ENCODE data around the gene NCOA3.

Gene NCOA3

GRCh38 chr20:47669927-47670890 lies 168.5 kb downstream of the NCOA3 start:
- Histone ChIP-seq H3K4ac (ENCODE audit: low read depth in 1 of 2, low read length in 2 of 2) (no peak overlapping the region), H3K79me1 (replicated peaks; ENCODE audit: low read length, poor library complexity, severe bottlenecking) (no peaks in the 10 kb centered on the region), H2BK5ac (ENCODE audit: low read depth, low read length, poor library complexity, severe bottlenecking) (no peak overlapping the region), H2BK120ac (ENCODE audit: low read depth, low read length) (no peak overlapping the region), H2BK12ac (ENCODE audit: low read length in 2 of 2) (no peak overlapping the region), H3K14ac (ENCODE audit: low read length in 2 of 2) (no peak overlapping the region), H4K91ac (ENCODE audit: low read length) (no peak overlapping the region), H2BK15ac (ENCODE audit: low read depth, poor library complexity, severe bottlenecking) (no peak overlapping the region), H3K4me2 (ENCODE audit: low read length, poor library complexity, severe bottlenecking) (no peak overlapping the region), H3K23ac (ENCODE audit: low read length in 2 of 2) (no peak overlapping the region), H3K27me3 (ENCODE audit: control insufficient read depth in 1 of 2, insufficient read depth in 1 of 2, low read length in 2 of 2) (no peaks in the 10 kb centered on the region), H3K27ac (ENCODE audit: low read length, poor library complexity, severe bottlenecking) (no peak overlapping the region), H4K8ac (ENCODE audit: low read length) (no peak overlapping the region), H2AFZ (ENCODE audit: low read depth, low read length) (no peak overlapping the region), H3K9ac (ENCODE audit: low read length) (no peak overlapping the region), H3K4me1 (ENCODE audit: control insufficient read depth, insufficient read depth, low read depth, low read length) (peaks cover 3% of the 10 kb centered on the region), H3K36me3 (ENCODE audit: control insufficient read depth in 1 of 2, insufficient read depth in 2 of 2, low read depth in 1 of 2, low read length in 2 of 2) (peaks cover 6 to 53% of the 10 kb centered on the region in 2 experiments), H3K18ac (ENCODE audit: low read depth in 1 of 2, low read length in 2 of 2) (no peak overlapping the region), H3K9me3 (ENCODE audit: control insufficient read depth, low read length) (no peaks in the 10 kb centered on the region), H2AK5ac (ENCODE audit: low read length, severe bottlenecking) (no peak overlapping the region), H3K4me3 (ENCODE audit: insufficient read depth in 1 of 2, low read depth in 1 of 2, low read length in 2 of 2) (no peak overlapping the region)
- 93% methylated on average over 14 of the region's 22 CpGs for WGBS
- no peak for DNase-seq

GRCh38 chr20:47670913-47671312 lies 169.2 kb downstream of the NCOA3 start:
- Histone ChIP-seq H2BK5ac (ENCODE audit: low read depth, low read length, poor library complexity, severe bottlenecking) (no peak overlapping the region), H2BK120ac (ENCODE audit: low read depth, low read length) (no peak overlapping the region), H3K36me3 (ENCODE audit: control insufficient read depth in 1 of 2, insufficient read depth in 2 of 2, low read depth in 1 of 2, low read length in 2 of 2) (peaks cover 2 to 46% of the 10 kb centered on the region in 2 experiments), H3K18ac (ENCODE audit: low read depth in 1 of 2, low read length in 2 of 2) (no peak overlapping the region), H2BK15ac (ENCODE audit: low read depth, poor library complexity, severe bottlenecking) (no peak overlapping the region), H3K79me1 (replicated peaks; ENCODE audit: low read length, poor library complexity, severe bottlenecking) (no peaks in the 10 kb centered on the region), H2AFZ (ENCODE audit: low read depth, low read length) (no peak overlapping the region), H3K4me1 (ENCODE audit: control insufficient read depth, insufficient read depth, low read depth, low read length) (no peaks in the 10 kb centered on the region), H3K4me3 (ENCODE audit: insufficient read depth in 1 of 2, low read depth in 1 of 2, low read length in 2 of 2) (no peak overlapping the region), H3K4me2 (ENCODE audit: low read length, poor library complexity, severe bottlenecking) (no peak overlapping the region), H3K27me3 (ENCODE audit: control insufficient read depth in 1 of 2, insufficient read depth in 1 of 2, low read length in 2 of 2) (no peaks in the 10 kb centered on the region), H2AK5ac (ENCODE audit: low read length, severe bottlenecking) (no peak overlapping the region), H3K27ac (ENCODE audit: low read length, poor library complexity, severe bottlenecking) (no peak overlapping the region), H2BK12ac (ENCODE audit: low read length in 2 of 2) (no peak overlapping the region), H3K4ac (ENCODE audit: low read depth in 1 of 2, low read length in 2 of 2) (no peak overlapping the region), H3K9me3 (ENCODE audit: control insufficient read depth, low read length) (no peaks in the 10 kb centered on the region), H3K9ac (ENCODE audit: low read length) (no peak overlapping the region), H3K14ac (ENCODE audit: low read length in 2 of 2) (no peak overlapping the region), H4K8ac (ENCODE audit: low read length) (no peak overlapping the region), H3K23ac (ENCODE audit: low read length in 2 of 2) (no peak overlapping the region), H4K91ac (ENCODE audit: low read length) (no peak overlapping the region)
- WGBS, result 96% methylated on average over 8 of the region's 10 CpGs
- DNase-seq, result no peak

- DNase-seq, result no peak
- H3K4me1 ChIP-seq (ENCODE audit: control insufficient read depth, insufficient read depth, low read depth, low read length), result peaks cover 2% of the 10 kb centered on the region
- no peak overlapping the region for H3K27ac ChIP-seq (ENCODE audit: low read length, poor library complexity, severe bottlenecking)
- no peak overlapping the region for H3K4ac ChIP-seq (ENCODE audit: low read depth in 1 of 2, low read length in 2 of 2)
- no peaks in the 10 kb centered on the region for H3K9me3 ChIP-seq (ENCODE audit: control insufficient read depth, low read length)
- no peak overlapping the region for H2AFZ ChIP-seq (ENCODE audit: low read depth, low read length)
- H2AK5ac ChIP-seq (ENCODE audit: low read length, severe bottlenecking), result no peak overlapping the region
- H3K4me3 ChIP-seq (ENCODE audit: insufficient read depth in 1 of 2, low read depth in 1 of 2, low read length in 2 of 2), result no peak overlapping the region
- H3K18ac ChIP-seq (ENCODE audit: low read depth in 1 of 2, low read length in 2 of 2), result no peak overlapping the region
- H3K36me3 ChIP-seq (ENCODE audit: control insufficient read depth in 1 of 2, insufficient read depth in 2 of 2, low read depth in 1 of 2, low read length in 2 of 2), result peaks cover 0 to 46% of the 10 kb centered on the region in 2 experiments
- H2BK12ac ChIP-seq (ENCODE audit: low read length in 2 of 2), result no peak overlapping the region
- no peak overlapping the region for H4K91ac ChIP-seq (ENCODE audit: low read length)
- no peak overlapping the region for H4K8ac ChIP-seq (ENCODE audit: low read length)
- H3K9ac ChIP-seq (ENCODE audit: low read length), result no peak overlapping the region
- H3K79me1 ChIP-seq (replicated peaks; ENCODE audit: low read length, poor library complexity, severe bottlenecking), result no peaks in the 10 kb centered on the region
- H2BK120ac ChIP-seq (ENCODE audit: low read depth, low read length), result no peak overlapping the region
- H2BK5ac ChIP-seq (ENCODE audit: low read depth, low read length, poor library complexity, severe bottlenecking), result no peak overlapping the region
- H3K4me2 ChIP-seq (ENCODE audit: low read length, poor library complexity, severe bottlenecking), result no peak overlapping the region
- no peaks in the 10 kb centered on the region for H3K27me3 ChIP-seq (ENCODE audit: control insufficient read depth in 1 of 2, insufficient read depth in 1 of 2, low read length in 2 of 2)
- H3K23ac ChIP-seq (ENCODE audit: low read length in 2 of 2), result no peak overlapping the region
- no peak overlapping the region for H2BK15ac ChIP-seq (ENCODE audit: low read depth, poor library complexity, severe bottlenecking)
- WGBS, result 95% methylated on average over 15 of the region's 15 CpGs
- no peak overlapping the region for H3K14ac ChIP-seq (ENCODE audit: low read length in 2 of 2)
These were observed 170.5 kb downstream of the NCOA3 start for GRCh38 chr20:47672166-47672565.

GRCh38 chr20:47672886-47673670 lies 171.4 kb downstream of the NCOA3 start:
- peaks cover 2% of the 10 kb centered on the region for H3K4me1 ChIP-seq (ENCODE audit: control insufficient read depth, insufficient read depth, low read depth, low read length)
- H2BK5ac ChIP-seq (ENCODE audit: low read depth, low read length, poor library complexity, severe bottlenecking), result no peak overlapping the region
- H3K4me2 ChIP-seq (ENCODE audit: low read length, poor library complexity, severe bottlenecking), result no peak overlapping the region
- DNase-seq, result no peak
- H3K27ac ChIP-seq (ENCODE audit: low read length, poor library complexity, severe bottlenecking), result no peak overlapping the region
- H3K9ac ChIP-seq (ENCODE audit: low read length), result no peak overlapping the region
- H3K14ac ChIP-seq (ENCODE audit: low read length in 2 of 2), result no peak overlapping the region
- H4K8ac ChIP-seq (ENCODE audit: low read length), result no peak overlapping the region
- no peaks in the 10 kb centered on the region for H3K79me1 ChIP-seq (replicated peaks; ENCODE audit: low read length, poor library complexity, severe bottlenecking)
- no peak overlapping the region for H4K91ac ChIP-seq (ENCODE audit: low read length)
- H2BK120ac ChIP-seq (ENCODE audit: low read depth, low read length), result no peak overlapping the region
- H3K27me3 ChIP-seq (ENCODE audit: control insufficient read depth in 1 of 2, insufficient read depth in 1 of 2, low read length in 2 of 2), result no peaks in the 10 kb centered on the region
- no peak overlapping the region for H2BK15ac ChIP-seq (ENCODE audit: low read depth, poor library complexity, severe bottlenecking)
- H2BK12ac ChIP-seq (ENCODE audit: low read length in 2 of 2), result no peak overlapping the region
- H3K4ac ChIP-seq (ENCODE audit: low read depth in 1 of 2, low read length in 2 of 2), result no peak overlapping the region
- no peak overlapping the region for H3K18ac ChIP-seq (ENCODE audit: low read depth in 1 of 2, low read length in 2 of 2)
- H3K36me3 ChIP-seq (ENCODE audit: control insufficient read depth in 1 of 2, insufficient read depth in 2 of 2, low read depth in 1 of 2, low read length in 2 of 2), result peaks cover 0 to 48% of the 10 kb centered on the region in 2 experiments
- no peaks in the 10 kb centered on the region for H3K9me3 ChIP-seq (ENCODE audit: control insufficient read depth, low read length)
- no peak overlapping the region for H3K4me3 ChIP-seq (ENCODE audit: insufficient read depth in 1 of 2, low read depth in 1 of 2, low read length in 2 of 2)
- H3K23ac ChIP-seq (ENCODE audit: low read length in 2 of 2), result no peak overlapping the region
- WGBS, result 85% methylated on average over 14 of the region's 16 CpGs
- no peak overlapping the region for H2AFZ ChIP-seq (ENCODE audit: low read depth, low read length)
- H2AK5ac ChIP-seq (ENCODE audit: low read length, severe bottlenecking), result no peak overlapping the region

All from mesenchymal stem cell (in vitro differentiated cells and primary cell).